Fibroblast of lung (primary cell): Measurements from ENCODE around the gene TES. TPM values are rescaled to one million over a fixed set of nuclear protein-coding genes. Genes with fewer than 3 reads are reported as not detected.

Experiments
- DNase-seq, 2 donors: peaks; one replicate each; pipeline versions ENCODE4 v3.0.0 to v3.0.0-alpha.2; 2010; ENCODE audit warnings: low read depth in 2 of 2
- H2AFZ ChIP-seq: 2 replicates; pipeline ENCODE4 v1.5.1; 2012; ENCODE audit warnings: low read length, control low read depth, inconsistent platforms
- H3K27ac ChIP-seq: 2 replicates; pipeline ENCODE4 v1.5.1; 2011; ENCODE audit warnings: low read length, control low read depth; ENCODE audit not compliant: insufficient read depth
- H3K27me3 ChIP-seq: 2 replicates; pipeline ENCODE4 v1.5.1; 2011; ENCODE audit warnings: mild to moderate bottlenecking, low read length; ENCODE audit not compliant: control insufficient read depth, insufficient read depth
- H3K36me3 ChIP-seq: 2 replicates; pipeline ENCODE4 v1.5.1; 2011; ENCODE audit warnings: low read length; ENCODE audit not compliant: control insufficient read depth, insufficient read depth
- H3K4me1 ChIP-seq: 2 replicates; pipeline ENCODE4 v1.5.1; 2011; ENCODE audit warnings: low read length; ENCODE audit not compliant: control insufficient read depth, insufficient read depth; ENCODE audit errors: extremely low read depth
- H3K4me2 ChIP-seq: 2 replicates; pipeline ENCODE4 v1.5.1; 2011; ENCODE audit warnings: low read length, control low read depth; ENCODE audit not compliant: insufficient read depth; ENCODE audit errors: extremely low read depth
- H3K4me3 ChIP-seq, 4 experiments: fragments of 200-600 bp in 1 of 4; sonication (generic) in 1 of 4; replicated peaks in 1 of 4; 2 replicates each; pipeline ENCODE4 v1.5.1; 2011 to 2016; ENCODE audit warnings: low read length in 4 of 4, low read depth in 3 of 4, mild to moderate bottlenecking in 3 of 4, control low read depth in 2 of 4, inconsistent platforms in 1 of 4, mixed read lengths in 1 of 4; ENCODE audit not compliant: insufficient read depth in 1 of 4; ENCODE audit errors: control extremely low read depth in 1 of 4
- H3K79me2 ChIP-seq: 2 replicates; pipeline ENCODE4 v1.5.1; 2012; ENCODE audit warnings: mild to moderate bottlenecking, low read length, inconsistent platforms; ENCODE audit not compliant: control insufficient read depth, insufficient read depth
- H3K9ac ChIP-seq: 2 replicates; pipeline ENCODE4 v1.5.1; 2011; ENCODE audit warnings: mild to moderate bottlenecking, low read length, control low read depth; ENCODE audit not compliant: insufficient read depth
- H3K9me3 ChIP-seq: 2 replicates; pipeline ENCODE4 v1.5.1; 2012; ENCODE audit warnings: low read depth, low read length; ENCODE audit not compliant: control insufficient read depth, insufficient read depth
- H4K20me1 ChIP-seq: 2 replicates; pipeline ENCODE4 v1.5.1; 2011; ENCODE audit warnings: low read length; ENCODE audit not compliant: control insufficient read depth, insufficient read depth; ENCODE audit errors: extremely low read depth
- EZH2 ChIP-seq: IDR thresholded peaks from 2 replicates; pipeline ENCODE4 v1.5.1; 2012; ENCODE audit warnings: low read length, control low read depth, mild to moderate bottlenecking; ENCODE audit errors: missing control alignments
- polyA plus RNA-seq, 2 donors: library from polyadenylated mRNA; depleted of rRNA in 1 of 2; stranded (reverse) in 1 of 2; unstranded in 1 of 2; fragments of >200 nt; gene quantifications; 2 replicates each; pipeline ENCODE4 v1.2.1, GENCODE V29; 2011 to 2012; ENCODE audit warnings: missing spikeins in 1 of 2
- total RNA-seq: library from RNA; depleted of rRNA; stranded (reverse); fragments of >200 nt; gene quantifications from 2 replicates; pipeline ENCODE4 v1.2.1, GENCODE V29; 2014
- TF ChIP-seq, protein P1 (sequence below), 2 donors: IDR thresholded peaks in 1 of 2; conservative IDR thresholded peaks in 1 of 2; 1 replicate in 1 of 2; 2 replicates in 1 of 2; pipeline ENCODE4 v1.5.1; 2011 to 2012; ENCODE audit warnings: low read length in 2 of 2, control low read depth in 1 of 2, inconsistent platforms in 1 of 2, low read depth in 1 of 2, mild to moderate bottlenecking in 1 of 2

TES gene
- total and polyA plus RNA-seq, 2 donors (not counting 1 experiment from before 2014, with no cell fraction given) = 17.7 to 64.1 TPM

DNA sequence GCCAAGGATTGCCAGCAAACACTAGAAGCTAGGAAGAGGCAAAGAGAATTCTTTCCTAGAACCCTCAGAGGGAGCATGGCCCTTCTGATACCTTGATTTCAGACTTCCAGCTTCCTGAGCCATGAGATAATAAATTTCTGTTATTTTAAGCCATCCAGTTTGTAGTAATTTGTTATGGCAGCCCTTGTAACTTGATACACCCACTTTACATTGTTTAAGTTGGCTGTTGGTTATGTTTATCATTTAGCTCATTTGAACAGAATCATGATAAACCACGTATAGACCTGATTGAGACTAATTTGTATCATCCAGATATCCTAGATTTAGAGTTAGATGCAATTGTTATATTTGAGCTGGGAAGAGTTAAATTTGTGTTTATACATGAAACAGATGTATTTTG, 9.4 kb upstream of the TES start:
- Histone ChIP-seq H2AFZ (no peak overlapping the region), H3K4me3 (no peak overlapping the region), H3K79me2 (no peaks in the 10 kb centered on the region), H3K4me2 (no peak overlapping the region), H3K27me3 (no peaks in the 10 kb centered on the region), H3K36me3 (no peaks in the 10 kb centered on the region), H3K9ac (no peak overlapping the region), H4K20me1 (no peaks in the 10 kb centered on the region), H3K9me3 (no peaks in the 10 kb centered on the region), H3K4me1 (no peaks in the 10 kb centered on the region), H3K27ac (no peak overlapping the region)
- peak in 1 of 2 donors; percentile 45 for DNase-seq
- TF ChIP-seq, protein P1, sequence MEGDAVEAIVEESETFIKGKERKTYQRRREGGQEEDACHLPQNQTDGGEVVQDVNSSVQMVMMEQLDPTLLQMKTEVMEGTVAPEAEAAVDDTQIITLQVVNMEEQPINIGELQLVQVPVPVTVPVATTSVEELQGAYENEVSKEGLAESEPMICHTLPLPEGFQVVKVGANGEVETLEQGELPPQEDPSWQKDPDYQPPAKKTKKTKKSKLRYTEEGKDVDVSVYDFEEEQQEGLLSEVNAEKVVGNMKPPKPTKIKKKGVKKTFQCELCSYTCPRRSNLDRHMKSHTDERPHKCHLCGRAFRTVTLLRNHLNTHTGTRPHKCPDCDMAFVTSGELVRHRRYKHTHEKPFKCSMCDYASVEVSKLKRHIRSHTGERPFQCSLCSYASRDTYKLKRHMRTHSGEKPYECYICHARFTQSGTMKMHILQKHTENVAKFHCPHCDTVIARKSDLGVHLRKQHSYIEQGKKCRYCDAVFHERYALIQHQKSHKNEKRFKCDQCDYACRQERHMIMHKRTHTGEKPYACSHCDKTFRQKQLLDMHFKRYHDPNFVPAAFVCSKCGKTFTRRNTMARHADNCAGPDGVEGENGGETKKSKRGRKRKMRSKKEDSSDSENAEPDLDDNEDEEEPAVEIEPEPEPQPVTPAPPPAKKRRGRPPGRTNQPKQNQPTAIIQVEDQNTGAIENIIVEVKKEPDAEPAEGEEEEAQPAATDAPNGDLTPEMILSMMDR (conservative IDR thresholded peaks at IDR 0.05 in 1 of 2, IDR thresholded peaks at IDR 0.05 in 1 of 2; ENCODE audit: low read depth in 1 of 2, low read length in 2 of 2) = no peak
- TF ChIP-seq EZH2 = no peak

DNA sequence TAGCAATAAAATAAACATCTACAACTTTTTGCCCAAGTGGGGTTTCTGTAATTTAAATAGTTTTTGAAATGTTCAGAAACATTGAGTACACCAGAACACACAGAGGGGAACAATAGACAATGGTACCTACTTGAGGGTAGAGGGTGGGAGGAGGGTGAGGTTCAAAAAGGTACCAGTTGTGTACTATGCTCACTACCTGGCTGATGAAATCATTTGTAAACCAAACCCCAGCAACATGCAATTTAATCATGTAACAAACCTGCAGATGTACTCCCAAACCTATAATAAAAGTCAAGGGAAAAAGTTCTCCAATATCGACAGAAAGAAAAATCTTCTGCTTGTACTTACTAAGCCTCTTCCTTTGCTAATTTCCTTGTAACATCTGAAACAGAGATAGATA, 4.2 kb upstream of the TES start:
- H4K20me1 ChIP-seq = no peaks in the 10 kb centered on the region

DNA sequence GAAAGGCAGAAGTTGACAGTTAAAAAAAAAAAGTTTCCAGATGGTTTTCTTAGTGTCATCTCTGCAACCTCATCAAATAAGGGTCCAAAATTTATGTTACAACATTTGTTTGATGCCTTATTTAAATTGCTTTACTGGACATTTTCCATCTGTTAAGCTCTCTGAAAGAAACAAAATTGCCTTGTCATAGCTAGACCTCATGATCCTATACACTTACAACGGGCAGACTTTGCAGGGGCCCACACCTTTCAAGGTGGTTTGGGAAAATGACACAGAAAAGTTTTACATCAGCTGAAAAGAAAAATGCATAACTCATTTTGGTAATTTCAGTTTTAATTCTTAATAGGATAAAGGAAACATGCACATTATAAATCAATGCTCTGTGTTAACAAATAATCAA, 1.4 kb upstream of the TES start:
- TF ChIP-seq EZH2 = no peak
- TF ChIP-seq, protein P1 (conservative IDR thresholded peaks at IDR 0.05 in 1 of 2, IDR thresholded peaks at IDR 0.05 in 1 of 2; ENCODE audit: low read depth in 1 of 2, low read length in 2 of 2) = no peak
- Histone ChIP-seq H3K27me3 (no peaks in the 10 kb centered on the region), H4K20me1 (no peaks in the 10 kb centered on the region)

More for the DNA sequence above, 4.2 kb upstream of the TES start:
- no peak for DNase-seq
- Histone ChIP-seq H3K27ac (no peak overlapping the region), H3K79me2 (no peaks in the 10 kb centered on the region), H3K36me3 (no peaks in the 10 kb centered on the region), H2AFZ (no peak overlapping the region), H3K9ac (no peak overlapping the region), H3K9me3 (no peaks in the 10 kb centered on the region), H3K4me1 (no peaks in the 10 kb centered on the region), H3K4me2 (no peak overlapping the region), H3K27me3 (no peaks in the 10 kb centered on the region), H3K4me3 (no peak overlapping the region)
- TF ChIP-seq EZH2 = no peak
- TF ChIP-seq, protein P1 (conservative IDR thresholded peaks at IDR 0.05 in 1 of 2, IDR thresholded peaks at IDR 0.05 in 1 of 2; ENCODE audit: low read depth in 1 of 2, low read length in 2 of 2) = no peak

More for the DNA sequence above, 1.4 kb upstream of the TES start:
- Histone ChIP-seq H3K4me2 (no peak overlapping the region), H2AFZ (no peak overlapping the region), H3K79me2 (peaks cover 17% of the 10 kb centered on the region), H3K36me3 (no peaks in the 10 kb centered on the region), H3K4me3 (no peak overlapping the region), H3K27ac (no peak overlapping the region), H3K9ac (no peak overlapping the region), H3K9me3 (no peaks in the 10 kb centered on the region), H3K4me1 (no peaks in the 10 kb centered on the region)
- DNase-seq = no peak
